ENCODE measurements around the gene ITGB2. TPM values are rescaled to one million over a fixed set of nuclear protein-coding genes. Genes with fewer than 3 reads are reported as not detected.
A peak's percentile ranks its signal among the peaks of the same experiment; 100 is the strongest.
"Not testable (repeated sequence)": the region's sequence is repeated elsewhere in the genome, so short reads cannot be mapped to it uniquely, and the experiment has no call there.

Gene ITGB2
- total RNA-seq, 2 experiments from 2014 or later: 242 to 247 TPM

DNA sequence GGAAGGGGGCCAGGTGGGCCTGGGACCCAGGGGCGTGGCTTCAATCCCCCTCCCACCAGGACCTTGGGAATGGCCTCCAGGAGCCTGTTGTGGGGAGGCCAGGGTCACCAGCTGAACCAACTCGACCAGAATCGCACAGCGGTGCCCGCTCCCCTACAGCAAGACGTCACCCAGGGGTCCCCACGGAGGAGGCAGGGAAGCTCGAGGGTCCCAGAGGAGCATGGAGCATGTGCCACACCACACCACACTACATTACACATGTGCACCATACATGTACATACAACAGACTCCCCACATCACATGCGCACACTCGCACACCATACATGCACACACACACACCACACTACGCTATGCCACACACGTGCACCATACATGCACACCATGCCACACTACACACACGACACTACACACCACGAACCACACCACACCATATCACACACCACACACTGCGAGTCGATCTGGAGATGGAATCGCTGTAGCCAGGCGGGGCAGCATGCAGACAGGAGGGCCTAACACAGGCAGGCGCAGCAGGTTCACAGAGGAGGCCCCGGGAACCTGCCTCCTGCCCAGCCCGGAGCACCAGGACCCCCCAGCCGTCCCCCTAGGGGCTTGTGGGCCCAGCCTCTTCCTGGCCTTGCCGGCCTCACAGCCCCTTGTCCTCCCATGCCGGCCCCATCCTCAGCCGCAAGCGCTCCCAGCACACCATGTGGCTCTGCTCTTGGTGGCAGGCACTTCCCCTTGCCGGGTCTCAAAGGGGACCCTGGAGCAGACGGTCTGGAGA is 596 bp downstream of the ITGB2 start:
- intact Hi-C loops (cut with micrococcal nuclease): loop anchor here (1.0 to 10.0 kb wide), 4 partner anchors 7 to 725 kb away; partner anchors contain the start of gene PCBP3

DNA sequence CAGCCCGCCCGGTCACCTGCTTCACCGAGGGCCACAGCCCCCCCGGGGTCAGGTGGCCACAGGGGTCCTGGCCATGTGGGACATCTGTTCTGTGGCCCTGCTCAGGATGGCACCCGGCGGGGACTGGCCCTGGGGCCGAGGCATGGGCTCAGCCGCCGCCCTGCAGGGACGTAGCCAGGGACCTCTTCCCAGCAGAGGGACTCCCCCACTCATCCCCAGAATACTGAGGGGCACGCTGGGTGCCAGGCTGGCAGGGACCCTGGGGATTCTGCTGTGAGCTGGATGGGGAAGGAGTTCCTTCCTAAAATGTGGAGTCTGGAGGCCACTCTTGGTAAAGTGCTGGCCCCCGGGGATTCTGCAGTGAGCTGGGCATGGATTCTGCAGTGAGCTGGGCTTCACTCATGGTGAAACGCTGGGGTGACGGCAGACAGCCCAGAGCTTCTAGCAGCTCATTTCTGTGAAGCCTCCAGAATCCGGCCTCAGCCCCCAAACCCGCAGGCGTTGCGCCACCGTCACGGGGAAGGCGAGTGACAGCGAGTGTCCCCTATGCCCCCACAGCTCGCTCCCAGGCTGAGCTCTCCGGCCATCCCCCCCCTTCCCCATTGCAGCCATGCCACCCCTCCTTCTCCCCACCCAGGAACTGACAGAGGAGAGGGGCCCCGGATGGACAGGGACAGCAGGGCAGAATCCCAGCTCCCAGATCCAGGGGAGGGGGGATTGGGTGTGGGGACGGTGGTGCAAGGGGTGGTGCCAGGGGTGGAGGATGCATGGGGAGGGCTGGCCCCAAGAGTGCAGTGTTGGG is 1.4 kb downstream of the ITGB2 start:
- no peaks in the 10 kb centered on the region for H3K27me3 Mint-ChIP-seq
- H3K4me1 Mint-ChIP-seq (ENCODE audit: low read depth): peaks cover 60% of the 10 kb centered on the region
- H3K9me3 Mint-ChIP-seq: no peaks in the 10 kb centered on the region
- H3K27ac Mint-ChIP-seq: peak overlapping the region; percentile 95
- peak; percentile 56 for DNase-seq
- POLR2A ChIA-PET: interaction anchor here (1.1 to 3.2 kb wide), 4 partner anchors 8 to 29 kb away, joined by 3 to 18 read pairs (median 10); no protein-coding TSS in a partner anchor
- intact Hi-C loops (cut with micrococcal nuclease): loop anchor here (1.0 kb wide), 1 partner anchor 8 kb away; no protein-coding TSS in a partner anchor
- peak overlapping the region; percentile 100 for H3K4me3 Mint-ChIP-seq
- CTCF ChIA-PET: interaction anchor here (0.8 to 5.3 kb wide), 8 partner anchors 8 to 209 kb away, joined by 3 to 34 read pairs (median 4); partner anchors contain the start of gene UBE2G2
- peaks cover 11% of the 10 kb centered on the region for H3K36me3 Mint-ChIP-seq

More for the DNA sequence above, 596 bp downstream of the ITGB2 start:
- H3K27ac Mint-ChIP-seq: peak overlapping the region; percentile 95
- H3K4me1 Mint-ChIP-seq (ENCODE audit: low read depth): peaks cover 64% of the 10 kb centered on the region
- H3K36me3 Mint-ChIP-seq: peaks cover 11% of the 10 kb centered on the region
- POLR2A ChIA-PET: interaction anchor here (0.9 to 3.2 kb wide), 6 partner anchors 7 to 46 kb away, joined by 3 to 18 read pairs (median 4); partner anchors contain the start of gene PTTG1IP
- no peaks in the 10 kb centered on the region for H3K27me3 Mint-ChIP-seq
- no peaks in the 10 kb centered on the region for H3K9me3 Mint-ChIP-seq
- peak; percentile 45 for DNase-seq
- H3K4me3 Mint-ChIP-seq: peak overlapping the region; percentile 100
- CTCF ChIA-PET: interaction anchor here (0.6 to 5.3 kb wide), 10 partner anchors 9 to 208 kb away, joined by 3 to 34 read pairs (median 4); partner anchors contain the start of gene UBE2G2

DNA sequence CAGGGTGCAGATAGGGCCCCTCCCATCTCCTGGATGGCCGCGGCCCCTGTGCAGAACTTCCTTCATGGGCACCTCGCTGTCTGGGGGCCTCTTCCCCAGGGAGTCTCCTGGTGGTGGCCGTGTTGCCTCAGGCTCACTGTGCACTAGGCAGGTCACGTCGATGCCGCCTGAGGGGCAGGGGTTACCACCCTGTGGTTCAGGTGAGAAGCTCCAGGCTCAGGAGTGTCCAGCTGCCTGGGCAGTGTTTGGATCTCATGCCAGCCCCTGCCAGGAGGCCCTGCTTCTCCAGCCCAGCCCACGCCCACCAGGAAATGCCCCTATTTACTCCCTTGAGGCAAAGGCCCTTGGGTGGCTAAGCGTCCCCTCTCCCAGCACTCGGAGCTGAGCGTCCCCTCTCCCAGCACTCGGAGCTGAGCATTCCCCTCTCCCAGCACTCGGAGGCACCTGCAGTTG is 2.1 kb downstream of the ITGB2 start:
- ChIA-PET POLR2A (interaction anchor here (1.1 to 3.2 kb wide), 3 partner anchors 9 to 28 kb away, joined by 3 to 18 read pairs (median 17); no protein-coding TSS in a partner anchor), CTCF (interaction anchor here (0.8 to 5.3 kb wide), 6 partner anchors 9 to 118 kb away, joined by 3 to 34 read pairs (median 5); partner anchors contain the start of gene UBE2G2)
- Mint-ChIP-seq H3K4me3 (peak overlapping the region; percentile 85), H3K36me3 (peaks cover 11% of the 10 kb centered on the region), H3K9me3 (no peaks in the 10 kb centered on the region), H3K27me3 (no peaks in the 10 kb centered on the region), H3K4me1 (ENCODE audit: low read depth) (peaks cover 57% of the 10 kb centered on the region), H3K27ac (peak overlapping the region; percentile 92)
- intact Hi-C loops (cut with micrococcal nuclease): loop anchor here (1.0 kb wide), 1 partner anchor 9 kb away; no protein-coding TSS in a partner anchor
- no peak for DNase-seq

DNA sequence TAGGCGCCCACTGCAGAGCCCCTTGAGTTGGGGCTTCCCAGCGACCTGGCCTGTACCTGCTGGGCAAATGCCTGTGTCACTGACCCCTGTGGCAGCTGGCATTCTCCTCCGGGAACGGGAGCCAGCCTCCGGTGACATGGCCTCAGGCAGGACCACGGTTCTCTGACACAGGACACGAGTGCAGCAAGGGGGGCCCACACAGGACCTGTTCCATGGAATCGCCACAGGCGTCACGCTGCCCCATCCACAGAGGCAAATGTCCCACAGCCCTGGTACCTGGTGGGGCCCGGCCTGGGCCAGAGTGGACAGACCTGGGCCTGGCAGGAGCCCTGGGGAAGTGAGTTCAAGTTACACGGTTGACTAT is 2.6 kb downstream of the ITGB2 start:
- Mint-ChIP-seq H3K4me1 (ENCODE audit: low read depth) (peaks cover 59% of the 10 kb centered on the region), H3K9me3 (no peaks in the 10 kb centered on the region), H3K27ac (peak overlapping the region; percentile 92), H3K36me3 (peaks cover 11% of the 10 kb centered on the region), H3K27me3 (no peaks in the 10 kb centered on the region), H3K4me3 (peak overlapping the region; percentile 85)
- intact Hi-C loops (cut with micrococcal nuclease): no loop called here
- ChIA-PET POLR2A (interaction anchor here (2.6 to 3.2 kb wide), 2 partner anchors 9 to 14 kb away, joined by 17 to 18 read pairs; no protein-coding TSS in a partner anchor), CTCF (interaction anchor here (1.0 to 5.3 kb wide), 4 partner anchors 9 to 117 kb away, joined by 3 to 34 read pairs (median 15); partner anchors contain the start of gene UBE2G2)
- no peak for DNase-seq

DNA sequence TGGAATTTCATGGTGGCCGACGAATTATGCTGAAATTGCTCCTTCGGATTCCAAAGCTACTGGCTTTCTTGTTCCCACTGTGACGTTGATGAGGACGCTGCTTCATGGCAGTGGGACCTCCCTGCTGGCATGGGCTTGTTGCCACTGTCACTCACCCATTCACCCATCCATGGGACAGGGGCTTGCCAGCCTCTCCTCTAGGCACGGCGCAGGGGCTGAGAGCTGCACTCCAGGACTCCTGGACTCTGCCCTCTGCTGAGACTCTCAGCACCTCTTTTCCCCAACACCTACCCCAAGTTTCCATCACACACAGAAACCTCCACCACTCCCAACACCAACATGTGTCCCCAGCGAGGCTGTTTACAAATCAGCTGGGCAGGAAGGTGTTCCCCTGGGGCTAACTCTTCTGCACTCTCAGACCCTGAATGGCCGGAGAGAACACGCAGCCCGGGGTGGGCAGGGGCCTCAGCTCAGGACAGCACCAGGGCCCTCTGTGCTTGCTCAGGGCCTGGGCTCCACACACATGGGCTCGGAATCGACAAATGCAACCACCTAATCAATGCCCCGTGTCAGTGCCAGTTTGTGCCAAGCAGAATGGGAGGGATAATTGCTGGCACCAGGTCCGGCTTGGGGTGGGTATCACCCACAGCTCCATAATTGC is 3.1 kb downstream of the ITGB2 start:
- H3K27ac Mint-ChIP-seq: peak overlapping the region; percentile 92
- H3K4me3 Mint-ChIP-seq: peak overlapping the region; percentile 85
- no peak for DNase-seq
- POLR2A ChIA-PET: interaction anchor here (0.6 to 3.2 kb wide), 3 partner anchors 10 to 1942 kb away, joined by 3 to 18 read pairs (median 17); no protein-coding TSS in a partner anchor
- intact Hi-C loops (cut with micrococcal nuclease): no loop called here
- H3K27me3 Mint-ChIP-seq: no peaks in the 10 kb centered on the region
- no peaks in the 10 kb centered on the region for H3K9me3 Mint-ChIP-seq
- H3K4me1 Mint-ChIP-seq (ENCODE audit: low read depth): peaks cover 56% of the 10 kb centered on the region
- CTCF ChIA-PET: interaction anchor here (2.1 to 5.3 kb wide), 3 partner anchors 14 to 117 kb away, joined by 7 to 34 read pairs (median 23); partner anchors contain the start of gene UBE2G2
- peaks cover 11% of the 10 kb centered on the region for H3K36me3 Mint-ChIP-seq

DNA sequence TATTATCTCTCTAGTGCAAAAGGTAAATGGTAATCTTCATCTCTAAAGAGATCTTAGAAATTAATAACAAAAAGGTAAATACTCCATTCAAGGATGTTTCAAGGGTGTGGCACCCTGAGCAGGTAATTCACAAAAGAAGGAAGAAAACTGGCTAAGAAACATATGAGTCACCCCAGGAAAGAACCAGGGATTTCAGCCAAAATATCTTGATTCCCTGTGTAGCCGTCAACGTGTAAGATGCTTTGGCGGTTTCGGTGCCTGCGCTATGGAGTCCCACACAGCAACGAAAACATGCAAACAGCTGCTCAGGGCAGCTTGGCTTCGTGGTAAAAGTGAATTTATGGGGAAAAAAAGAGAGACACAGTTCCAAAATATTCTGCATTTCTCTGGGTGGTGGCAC is 3.7 kb downstream of the ITGB2 start:
- intact Hi-C loops (cut with micrococcal nuclease): no loop called here
- H3K36me3 Mint-ChIP-seq: peaks cover 11% of the 10 kb centered on the region
- H3K4me3 Mint-ChIP-seq: peak overlapping the region; percentile 85
- peak overlapping the region; percentile 92 for H3K27ac Mint-ChIP-seq
- ChIA-PET POLR2A (interaction anchor here (0.6 to 3.2 kb wide), 3 partner anchors 11 to 1941 kb away, joined by 3 to 17 read pairs (median 3); no protein-coding TSS in a partner anchor), CTCF (interaction anchor here (1.1 to 5.3 kb wide), 5 partner anchors 10 to 116 kb away, joined by 3 to 34 read pairs (median 7); partner anchors contain the start of gene UBE2G2)
- DNase-seq: no peak
- peaks cover 61% of the 10 kb centered on the region for H3K4me1 Mint-ChIP-seq (ENCODE audit: low read depth)
- H3K27me3 Mint-ChIP-seq: no peaks in the 10 kb centered on the region
- H3K9me3 Mint-ChIP-seq: no peaks in the 10 kb centered on the region

DNA sequence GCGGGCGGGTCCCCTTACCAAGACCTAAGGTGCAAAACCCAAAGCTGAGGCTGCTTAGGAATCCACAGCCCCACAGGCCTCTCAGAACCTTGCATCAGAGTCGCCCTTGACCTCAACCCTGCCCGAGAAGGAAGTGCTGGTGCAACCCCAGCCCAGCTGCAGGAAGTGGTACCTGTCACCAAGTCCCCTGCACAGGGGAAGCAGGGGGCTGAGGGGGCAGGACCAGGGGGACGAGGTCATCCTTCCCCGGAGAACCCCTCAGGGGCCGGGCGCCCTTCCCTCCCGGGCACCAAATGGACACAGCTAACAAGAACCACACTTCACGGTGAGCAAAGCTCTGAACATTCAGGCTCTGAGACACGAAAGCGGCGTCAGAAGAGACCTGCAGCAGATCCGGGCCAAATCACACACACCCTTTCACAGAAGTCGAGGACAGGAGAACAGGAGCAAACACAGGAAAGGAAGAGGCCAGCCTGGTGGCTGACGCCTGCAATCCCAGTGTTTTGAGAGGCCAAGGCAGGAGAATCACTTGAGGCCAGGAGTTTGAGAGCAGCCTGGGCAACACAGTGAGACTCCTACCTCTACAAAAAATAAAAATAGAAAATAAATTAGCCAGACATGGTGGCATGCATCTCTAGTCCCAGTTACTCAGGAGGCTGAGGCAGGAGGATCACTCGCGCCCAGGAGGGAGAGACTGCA is 6.4 kb downstream of the ITGB2 start:
- ChIA-PET CTCF (interaction anchor here (0.6 to 5.9 kb wide), 11 partner anchors 13 to 552 kb away, joined by 3 to 42 read pairs (median 5); partner anchors contain the start of genes PTTG1IP and UBE2G2), POLR2A (interaction anchor here (1.0 to 4.6 kb wide), 4 partner anchors 14 to 26 kb away, joined by 3 to 36 read pairs (median 10); partner anchors contain the start of gene SLX9)
- peak overlapping the region; percentile 82 for H3K4me3 Mint-ChIP-seq
- DNase-seq: peak; percentile 81
- no peaks in the 10 kb centered on the region for H3K27me3 Mint-ChIP-seq
- peak overlapping the region; percentile 95 for H3K27ac Mint-ChIP-seq
- intact Hi-C loops (cut with micrococcal nuclease): loop anchor here (1.0 kb wide), 2 partner anchors 13 to 22 kb away; no protein-coding TSS in a partner anchor
- H3K36me3 Mint-ChIP-seq: peaks cover 18% of the 10 kb centered on the region
- H3K9me3 Mint-ChIP-seq: no peaks in the 10 kb centered on the region
- H3K4me1 Mint-ChIP-seq (ENCODE audit: low read depth): peaks cover 75% of the 10 kb centered on the region

DNA sequence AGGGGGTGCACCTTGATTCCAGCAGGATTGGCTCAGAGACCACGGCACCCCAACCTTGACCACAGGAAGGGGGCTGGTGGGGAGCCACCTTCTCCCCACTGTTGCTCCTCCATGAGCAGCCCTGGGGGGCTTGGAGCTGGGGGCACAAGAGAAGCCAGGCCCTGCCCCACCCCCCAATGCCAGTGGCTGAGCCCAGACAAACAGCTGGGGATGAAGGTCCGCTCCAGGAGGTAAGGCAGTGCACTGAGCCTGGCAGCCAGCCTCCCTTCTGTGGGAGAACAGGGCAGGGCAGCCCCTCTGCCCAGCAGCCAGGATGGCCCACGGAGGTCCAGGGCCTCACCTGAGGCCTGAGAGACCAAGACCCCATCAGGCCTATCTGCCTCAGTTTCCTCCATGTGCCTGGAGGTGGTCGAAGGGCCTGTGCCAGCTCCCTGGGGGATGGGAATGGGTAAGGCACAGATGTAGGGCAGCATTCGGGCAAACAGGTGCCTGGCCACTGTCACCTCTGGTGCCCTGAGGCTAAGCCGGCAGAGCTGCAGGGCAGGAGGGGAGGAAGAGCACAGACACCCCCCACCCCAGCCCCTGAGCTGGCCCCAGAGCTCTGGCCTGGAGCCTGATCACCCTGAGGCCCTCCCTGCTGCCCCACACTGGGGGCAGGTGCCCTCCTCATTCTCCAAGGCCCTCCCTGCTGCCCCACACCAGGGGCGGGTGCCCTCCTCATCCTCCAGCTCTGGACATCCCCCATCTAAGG is 7.1 kb downstream of the ITGB2 start:
- H3K36me3 Mint-ChIP-seq: peaks cover 21% of the 10 kb centered on the region
- peak overlapping the region; percentile 82 for H3K4me3 Mint-ChIP-seq
- H3K9me3 Mint-ChIP-seq: no peaks in the 10 kb centered on the region
- DNase-seq: no peak
- no peaks in the 10 kb centered on the region for H3K27me3 Mint-ChIP-seq
- intact Hi-C loops (cut with micrococcal nuclease): loop anchor here (1.0 kb wide), 2 partner anchors 14 to 21 kb away; no protein-coding TSS in a partner anchor
- H3K4me1 Mint-ChIP-seq (ENCODE audit: low read depth): peaks cover 77% of the 10 kb centered on the region
- ChIA-PET CTCF (interaction anchor here (1.2 to 5.9 kb wide), 10 partner anchors 13 to 224 kb away, joined by 3 to 42 read pairs (median 6); partner anchors contain the start of genes PTTG1IP and UBE2G2), POLR2A (interaction anchor here (1.0 to 4.6 kb wide), 4 partner anchors 14 to 26 kb away, joined by 3 to 36 read pairs (median 10); partner anchors contain the start of gene SLX9)
- H3K27ac Mint-ChIP-seq: peak overlapping the region; percentile 95

DNA sequence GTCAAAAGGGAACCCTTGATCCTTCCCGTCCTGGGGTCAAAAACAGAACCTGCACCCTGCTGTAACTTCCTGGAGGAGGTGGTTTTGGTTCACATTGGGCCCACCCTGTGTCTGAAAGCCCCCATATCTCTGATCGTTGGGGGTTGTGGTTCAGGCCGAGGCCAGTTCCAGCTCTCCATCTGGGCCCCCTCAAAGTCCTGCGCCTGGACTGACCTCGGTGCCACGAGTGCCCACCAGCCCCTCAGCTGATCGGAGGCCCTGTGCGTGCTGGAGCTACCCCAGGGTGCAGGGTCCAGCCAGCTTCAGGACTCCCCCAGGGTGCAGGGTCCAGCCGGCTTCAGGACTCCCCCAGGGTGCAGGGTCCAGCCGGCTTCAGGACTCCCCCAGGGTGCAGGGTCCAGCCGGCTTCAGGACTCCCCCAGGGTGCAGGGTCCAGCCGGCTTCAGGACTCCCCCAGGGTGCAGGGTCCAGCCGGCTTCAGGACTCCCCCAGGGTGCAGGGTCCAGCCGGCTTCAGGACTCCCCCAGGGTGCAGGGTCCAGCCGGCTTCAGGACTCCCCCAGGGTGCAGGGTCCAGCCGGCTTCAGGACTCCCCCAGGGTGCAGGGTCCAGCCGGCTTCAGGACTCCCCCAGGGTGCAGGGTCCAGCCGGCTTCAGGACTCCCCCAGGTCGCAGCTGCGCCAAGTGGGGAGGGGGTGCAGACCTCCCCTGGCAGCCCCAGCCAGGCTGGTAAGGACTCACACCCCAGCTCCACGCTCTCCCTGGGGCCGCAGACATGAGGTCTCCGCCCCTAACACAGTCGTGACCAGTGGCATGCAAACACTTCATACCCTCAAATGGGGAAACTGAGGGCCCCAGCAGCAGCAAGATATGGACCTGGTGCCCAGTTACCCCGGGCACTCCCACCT is 7.9 kb downstream of the ITGB2 start:
- H3K4me3 Mint-ChIP-seq: peak overlapping the region; percentile 82
- DNase-seq, H3K27me3 Mint-ChIP-seq, H3K9me3 Mint-ChIP-seq: not testable (repeated sequence)
- ChIA-PET POLR2A (interaction anchor here (1.4 to 4.6 kb wide), 5 partner anchors 15 to 27 kb away, joined by 4 to 36 read pairs (median 6); partner anchors contain the start of gene SLX9), CTCF (interaction anchor here (1.3 to 5.9 kb wide), 9 partner anchors 14 to 112 kb away, joined by 4 to 42 read pairs (median 16); partner anchors contain the start of genes PTTG1IP and UBE2G2)
- peak overlapping the region; percentile 95 for H3K27ac Mint-ChIP-seq
- H3K4me1 Mint-ChIP-seq (ENCODE audit: low read depth): peaks cover 71% of the 10 kb centered on the region
- intact Hi-C loops (cut with micrococcal nuclease): loop anchor here (1.0 kb wide), 1 partner anchor 8 kb away; the partner anchor contains the start of gene ITGB2
- H3K36me3 Mint-ChIP-seq: peaks cover 25% of the 10 kb centered on the region

All from activated CD4-positive, alpha-beta memory T cell treated with anti-CD3 and anti-CD28 coated beads for 36 hours (primary cell).